ENCODE results near the gene LCE5A.
"Not testable (repeated sequence)": the region's sequence is repeated elsewhere in the genome, so short reads cannot be mapped to it uniquely, and the experiment has no call there.

The LCE5A gene

GRCh38 chr1:152510503-152510902 is at the start of gene LCE5A:
Gene LCE5A, plus strand, starts transcription at chr1:152510803. Its CDS starts 732 bp downstream, at chr1:152511535.
- DNase-seq, result no peak

DNA sequence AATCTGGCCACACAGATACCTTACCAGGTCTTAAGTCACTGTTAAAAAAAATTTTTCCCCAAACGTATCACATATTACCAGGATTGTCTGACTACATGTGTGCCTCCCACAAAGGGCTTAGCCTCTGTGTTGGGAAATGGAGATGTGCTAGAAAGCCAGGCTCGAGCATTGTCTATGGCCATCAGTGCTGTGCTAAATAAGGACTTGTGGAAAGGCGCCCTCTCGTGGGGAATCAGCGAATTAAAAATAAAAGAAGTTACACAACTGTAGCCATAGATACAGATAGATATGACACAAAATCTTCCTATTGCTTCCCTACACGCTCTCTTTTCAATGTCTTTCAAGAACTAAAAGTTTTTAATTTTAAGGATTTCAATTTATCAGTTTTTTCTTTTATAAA is 49.1 kb upstream of the LCE5A start:
- DNase-seq, result peak; percentile 30 to 70

- DNase-seq, result no peak
Observed at GRCh38 chr1:152462636-152463035, 48.0 kb upstream of the LCE5A start.

- DNase-seq, result no peak
Observed at GRCh38 chr1:152466217-152466616, 44.4 kb upstream of the LCE5A start.

DNA sequence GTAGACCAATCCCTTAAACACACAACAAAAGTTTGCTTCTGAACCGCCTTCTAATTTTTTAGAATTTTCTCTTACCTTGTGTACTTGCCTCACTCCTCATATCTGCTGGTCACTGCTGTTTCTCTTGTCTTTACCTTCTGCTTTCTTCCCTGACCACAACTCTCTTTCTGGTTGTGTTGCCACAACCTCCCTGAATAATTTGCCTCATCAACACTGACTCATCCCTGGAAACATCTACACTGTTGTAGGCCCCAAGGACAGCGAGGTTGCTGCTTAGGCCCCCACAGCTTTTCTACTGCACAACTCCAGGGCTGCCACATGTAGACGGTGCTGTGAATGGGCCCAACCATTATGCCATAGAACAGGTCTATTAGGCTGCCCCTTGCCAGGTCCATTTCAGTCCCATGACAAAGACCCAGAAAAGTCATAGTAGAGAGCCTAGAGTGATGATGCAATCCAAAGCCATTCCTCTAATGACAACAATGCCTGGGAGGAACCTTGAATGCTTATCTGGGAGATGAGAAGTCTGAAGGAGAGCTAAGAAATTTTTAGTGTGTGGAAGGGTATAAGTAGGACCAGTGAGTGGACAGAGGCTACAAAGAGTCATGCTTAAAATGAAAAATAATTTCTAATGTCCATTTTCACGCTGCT is 36.6 kb upstream of the LCE5A start:
- no peak for DNase-seq

- DNase-seq, result peak; percentile 5 to 60
Observed at GRCh38 chr1:152479792-152480595, 30.6 kb upstream of the LCE5A start.

DNA sequence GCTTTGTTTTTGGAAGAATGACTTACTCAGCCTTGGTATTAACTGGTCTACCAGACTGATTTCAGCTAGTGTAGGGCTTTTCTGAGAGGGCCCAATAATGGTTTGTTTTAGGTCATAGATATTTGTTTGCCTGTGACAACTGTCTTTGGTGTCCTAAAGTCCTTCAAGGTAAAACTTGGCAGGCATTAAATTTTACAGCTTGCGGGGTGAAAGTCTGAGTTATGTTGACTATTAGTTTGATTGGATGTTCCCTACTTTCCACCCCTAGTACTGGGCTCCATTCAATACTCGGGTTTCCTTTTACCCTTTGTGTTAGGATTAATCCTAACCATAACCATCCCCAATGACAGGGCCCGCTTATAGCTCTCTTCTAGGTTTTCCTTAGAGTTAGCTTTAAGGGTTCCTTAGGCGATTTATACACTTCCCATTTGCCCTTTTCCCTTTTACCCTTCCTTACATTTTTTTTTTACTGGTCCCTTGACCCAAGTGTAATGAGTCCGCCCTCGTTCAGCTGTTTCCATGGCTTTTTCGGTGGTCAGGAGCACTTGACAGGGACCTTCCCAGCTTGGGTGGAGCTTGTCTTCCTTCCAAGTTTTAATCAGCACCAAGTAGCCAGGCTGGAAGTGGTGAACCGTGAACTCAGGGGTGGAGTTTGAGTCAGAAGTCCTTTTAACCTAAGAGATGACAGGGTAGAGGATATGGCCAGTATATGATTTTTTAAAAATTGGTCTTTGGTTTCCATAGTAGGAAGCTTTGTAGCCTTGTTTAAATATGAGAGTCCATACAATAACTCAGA is 28.5 kb upstream of the LCE5A start:
- no peak for DNase-seq

DNA sequence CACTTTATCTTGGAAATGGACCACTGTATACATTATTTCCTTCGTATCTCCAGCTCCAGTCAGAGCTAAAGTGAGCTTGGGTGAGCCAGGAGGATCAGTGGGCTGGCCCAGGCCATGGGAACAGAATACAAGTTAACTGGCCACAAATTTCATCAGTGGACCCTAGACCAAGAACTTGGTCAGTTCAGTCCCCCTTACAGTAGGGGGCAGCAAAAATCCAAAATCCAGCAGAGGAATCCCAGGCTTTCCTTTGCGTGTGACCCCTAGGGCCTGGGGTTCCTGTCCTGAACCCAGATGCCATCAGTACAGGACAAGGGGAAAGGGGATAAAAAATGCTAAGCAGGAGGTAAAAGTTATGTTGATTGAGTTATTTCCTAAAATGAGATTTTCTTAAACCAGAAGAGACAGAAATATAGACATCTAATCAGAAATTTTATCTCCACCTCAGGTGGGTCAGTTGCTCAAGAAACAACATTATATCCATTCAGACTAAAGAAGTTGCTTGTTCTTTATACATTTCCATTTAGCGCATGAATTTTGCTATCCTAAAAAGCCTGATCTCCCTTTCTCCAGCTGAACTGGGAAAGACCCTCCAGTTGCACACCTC is 24.1 kb upstream of the LCE5A start:
- DNase-seq, result peak in 1 of 2 experiments; percentile 2

DNA sequence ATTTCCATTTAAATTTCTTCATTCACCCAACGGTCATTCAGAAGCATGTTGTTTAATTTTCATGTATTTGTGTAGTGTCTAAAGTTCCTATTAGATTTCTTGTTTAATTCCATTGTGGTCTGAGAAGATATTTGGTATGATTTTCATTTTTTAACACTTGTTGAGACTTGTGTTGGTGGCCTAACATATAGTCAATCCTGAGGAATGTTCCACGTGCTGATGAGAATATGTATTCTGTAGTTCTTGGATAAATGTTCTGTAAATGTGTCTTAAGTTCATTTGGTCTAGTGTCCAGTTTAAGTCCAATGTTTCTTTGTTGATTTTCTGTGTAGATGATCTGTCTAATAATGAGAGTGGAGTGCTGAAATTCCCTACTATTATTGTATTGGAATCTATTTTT is 22.7 kb upstream of the LCE5A start:
- DNase-seq, result no peak

GRCh38 chr1:152491537-152491936 is 19.1 kb upstream of the LCE5A start:
- DNase-seq, result not testable (repeated sequence)

- DNase-seq, result peak in 1 of 2 experiments; percentile 1
Observed at GRCh38 chr1:152495066-152495675, 15.4 kb upstream of the LCE5A start.

DNA sequence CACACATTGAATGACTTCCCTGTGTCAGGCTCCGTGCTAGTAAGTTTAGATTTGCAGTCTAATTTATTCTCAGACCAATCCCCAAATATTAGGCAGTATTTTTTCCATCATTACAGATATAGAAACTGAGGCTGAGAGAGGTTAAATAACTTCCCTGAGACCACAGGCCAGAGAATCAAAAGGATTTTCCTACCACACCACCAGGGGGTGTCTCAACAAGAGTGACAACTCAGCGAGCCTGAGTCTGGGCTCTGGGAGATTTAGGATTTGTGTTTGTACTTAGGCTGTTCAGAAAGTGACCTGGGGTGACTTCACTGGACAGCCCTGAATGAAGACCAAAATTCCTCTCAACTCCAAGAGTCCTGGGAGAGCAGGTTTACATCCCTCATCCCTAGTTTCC is 13.3 kb upstream of the LCE5A start:
- DNase-seq, result peak in 1 of 2 experiments; percentile 4

DNA sequence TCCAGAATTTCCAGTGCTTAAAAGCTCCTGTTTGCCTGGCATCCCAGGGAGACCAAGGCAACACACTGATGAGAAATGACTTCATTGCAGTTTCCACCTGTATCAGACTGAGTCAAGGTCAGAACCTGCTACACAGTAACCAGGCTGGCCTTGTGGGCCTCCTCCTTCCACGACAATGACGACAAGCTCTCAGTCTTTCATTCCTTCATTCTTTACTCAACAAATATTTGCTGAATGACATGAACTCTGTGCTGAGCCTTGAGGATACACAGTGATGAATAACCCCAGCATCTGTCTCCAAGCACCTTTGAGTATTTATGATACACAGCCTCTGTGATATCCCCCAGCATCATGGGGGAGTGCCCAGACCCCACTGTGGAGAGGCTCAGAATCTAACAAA is 8.9 kb upstream of the LCE5A start:
- DNase-seq, result no peak

DNA sequence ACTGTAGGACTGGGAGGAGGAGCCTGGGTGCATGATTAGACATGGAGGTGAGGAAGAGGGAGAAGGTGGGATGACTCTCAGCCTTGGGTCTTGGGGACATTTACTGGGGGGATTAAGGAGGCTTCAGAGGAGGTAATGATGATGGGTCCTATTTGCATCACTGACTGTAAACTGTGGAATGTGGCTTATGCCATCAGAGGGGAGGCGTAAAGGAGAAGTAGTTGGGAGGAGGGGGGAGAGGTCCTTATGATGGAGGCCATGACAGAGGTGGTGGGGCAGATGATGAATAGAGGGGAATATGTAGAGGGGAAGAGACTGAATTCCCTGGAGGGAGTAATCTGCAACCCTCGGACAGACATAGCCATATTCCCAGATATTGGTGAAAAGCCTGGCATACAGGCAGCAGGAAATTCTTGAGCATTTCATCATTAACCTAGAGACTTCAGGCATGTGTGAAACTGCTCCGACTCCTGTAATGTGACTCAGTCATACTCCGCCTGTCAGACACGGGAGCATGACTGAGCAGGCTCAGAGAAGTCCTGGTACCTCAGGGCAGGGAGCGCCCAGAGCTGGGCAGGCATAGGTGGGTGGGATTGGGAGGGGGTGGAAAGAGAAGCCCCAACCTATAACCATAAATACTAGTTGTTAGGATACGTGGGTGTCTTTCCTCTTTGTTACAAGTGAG is 8.0 kb upstream of the LCE5A start:
- DNase-seq, result no peak

DNA sequence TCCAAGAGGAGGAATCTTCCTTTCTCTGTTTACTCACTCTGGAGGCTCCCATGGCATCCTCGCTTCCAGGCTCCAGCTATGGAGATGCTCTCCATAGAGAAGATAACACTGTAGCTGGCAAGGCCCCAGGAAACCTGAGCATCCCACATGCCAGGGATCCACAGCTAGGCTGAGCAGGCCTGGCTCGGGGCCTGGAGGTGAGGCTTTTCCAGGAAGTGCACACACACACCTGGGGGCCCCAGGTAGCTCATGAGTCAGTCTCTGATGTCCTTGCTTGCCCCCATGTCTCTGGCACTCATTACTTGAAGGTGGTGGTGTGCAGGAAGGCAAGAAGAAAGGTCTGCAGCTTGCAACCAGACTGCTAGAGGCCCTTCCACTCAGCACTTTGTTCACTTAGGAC is 5.5 kb upstream of the LCE5A start:
- DNase-seq, result no peak

DNA sequence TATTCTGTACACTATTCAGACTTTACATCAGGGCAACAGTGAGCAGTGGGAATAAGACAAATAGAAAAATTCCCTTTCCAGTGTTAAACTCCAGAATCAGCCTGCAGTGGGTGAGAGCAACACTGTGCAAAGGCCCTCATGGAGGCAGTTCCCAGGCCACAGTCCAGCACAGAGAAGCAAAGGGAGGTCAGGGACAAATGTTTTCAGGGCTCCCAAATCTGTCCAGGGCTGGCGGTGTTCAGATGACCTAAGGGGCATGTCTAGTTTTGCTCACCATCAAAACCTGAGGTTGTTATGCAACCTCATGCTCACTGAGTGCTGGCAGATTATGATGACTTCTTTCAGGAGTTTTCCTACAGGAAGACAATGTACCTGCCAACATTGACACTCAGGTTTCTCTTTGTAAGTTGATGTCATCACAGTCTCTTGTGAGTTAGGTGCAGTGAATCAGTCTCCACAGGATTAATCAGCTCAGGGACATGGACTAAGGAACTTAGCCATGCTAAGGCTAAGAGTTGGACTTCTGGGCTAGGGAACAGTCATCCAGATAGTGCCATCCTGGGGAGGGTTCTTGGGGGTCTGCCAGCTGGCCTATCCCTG is 3.6 kb upstream of the LCE5A start:
- no peak for DNase-seq

GRCh38 chr1:152511596-152511995 is 993 bp downstream of the LCE5A start:
- DNase-seq, result no peak

DNA sequence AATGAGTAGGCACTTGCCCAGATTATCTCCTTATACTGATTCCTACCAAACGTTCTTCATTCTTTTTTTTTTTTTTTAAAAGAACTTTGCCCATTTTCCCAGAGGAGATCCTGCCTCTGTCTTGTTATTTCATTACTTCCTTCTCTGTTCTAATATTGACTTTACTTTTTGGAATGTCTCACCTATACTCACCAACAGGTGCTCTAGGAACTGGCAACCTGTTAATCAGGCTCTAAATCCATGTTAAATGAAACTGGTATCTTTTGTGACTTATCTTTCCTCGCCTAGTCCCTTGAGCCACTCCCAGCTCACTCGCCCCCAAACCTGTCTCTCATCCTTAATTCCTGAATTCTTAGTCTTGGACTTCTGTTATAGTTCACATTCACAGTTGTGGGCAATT is 2.5 kb downstream of the LCE5A start:
- no peak for DNase-seq

DNA sequence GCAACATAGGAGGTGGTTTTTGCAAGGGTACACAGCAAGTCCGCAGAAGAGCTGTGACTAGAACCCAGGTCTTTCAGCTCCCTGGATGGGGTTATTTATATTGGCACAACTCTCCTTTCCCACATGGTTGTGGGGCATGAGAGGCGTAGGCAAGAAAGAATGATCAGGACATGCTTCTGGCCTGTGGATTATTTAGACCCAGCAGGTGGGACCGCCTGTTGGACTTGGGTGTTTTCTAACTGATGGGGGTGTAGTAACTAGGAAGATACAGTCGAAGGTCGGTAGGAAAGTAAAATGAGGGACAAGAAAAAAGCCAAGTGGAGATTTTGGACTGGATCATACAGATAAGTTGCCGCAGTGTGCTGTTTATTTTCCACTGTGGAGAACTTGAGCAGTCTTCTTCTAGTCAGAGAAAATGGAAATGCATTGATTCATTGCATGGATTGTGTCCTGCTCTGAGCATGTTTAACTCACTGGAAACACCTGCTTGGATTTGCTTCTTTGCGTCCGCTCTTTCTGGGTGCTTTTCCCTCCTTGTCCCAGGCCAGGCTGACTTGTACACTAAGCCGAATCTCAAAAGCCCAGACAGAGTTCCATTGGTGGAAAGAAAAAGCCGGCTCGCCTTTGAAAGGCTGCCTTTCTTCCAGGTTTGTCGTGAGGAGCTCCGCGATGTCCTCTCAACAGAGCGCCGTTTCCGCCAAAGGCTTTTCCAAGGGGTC is 4.3 kb downstream of the LCE5A start:
- no peak for DNase-seq

DNA sequence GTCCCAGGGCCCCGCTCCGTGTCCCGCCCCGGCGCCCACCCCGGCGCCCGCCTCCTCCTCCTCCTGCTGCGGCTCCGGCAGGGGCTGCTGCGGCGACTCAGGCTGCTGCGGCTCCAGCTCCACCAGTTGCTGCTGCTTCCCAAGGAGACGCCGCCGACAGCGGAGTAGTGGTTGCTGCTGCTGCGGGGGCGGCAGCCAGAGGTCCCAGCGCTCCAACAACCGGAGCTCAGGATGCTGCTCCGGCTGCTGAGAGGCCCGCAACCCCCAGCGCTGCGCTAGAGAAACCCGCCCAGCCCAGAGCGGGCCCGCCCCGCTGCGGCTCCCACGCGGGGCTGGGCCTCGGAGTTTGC is 4.8 kb downstream of the LCE5A start:
- DNase-seq, result no peak

DNA sequence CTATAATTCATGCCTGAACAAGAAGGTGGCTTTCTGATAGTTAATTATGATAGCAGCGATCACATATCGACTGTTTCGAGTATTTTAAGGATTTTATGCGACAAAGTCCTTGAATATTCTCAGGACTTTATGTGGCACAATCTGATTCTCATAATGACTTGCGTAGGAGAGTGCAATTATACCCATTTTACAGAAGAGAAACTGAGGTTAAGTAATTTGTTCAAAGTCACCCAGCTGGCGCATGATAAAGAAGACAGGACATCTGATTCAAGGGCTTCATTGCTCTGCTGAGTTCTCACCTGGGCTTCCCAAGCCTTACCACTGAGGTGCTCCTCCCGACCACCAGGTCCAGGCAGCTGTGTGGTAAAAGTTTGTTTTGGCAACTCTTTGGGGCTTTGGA is 5.5 kb downstream of the LCE5A start:
- no peak for DNase-seq

Measured in NCI-H1930 (cell line).